ENCODE results near the gene MATN1.

Gene MATN1

DNA sequence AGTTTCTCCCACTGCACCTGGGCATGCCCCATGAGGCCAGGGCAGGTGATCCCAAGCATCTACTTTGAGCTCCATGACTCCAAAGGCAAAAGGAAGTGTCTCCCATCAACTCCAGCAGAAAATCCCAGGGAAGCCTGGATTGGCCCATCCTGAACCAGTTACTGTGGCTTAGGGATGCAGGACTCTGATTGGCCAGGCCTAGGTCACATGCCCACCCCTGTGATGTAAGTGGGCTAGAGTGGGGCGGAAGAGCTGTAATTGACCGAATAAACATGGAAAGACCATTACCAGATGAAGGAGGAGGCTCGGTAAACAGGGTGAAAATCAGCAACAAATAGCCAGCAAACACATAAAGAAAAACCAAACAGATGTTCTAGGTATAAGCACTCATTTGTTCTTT is 45.2 kb downstream of the MATN1 start:
- TF ChIP-seq, protein P1, sequence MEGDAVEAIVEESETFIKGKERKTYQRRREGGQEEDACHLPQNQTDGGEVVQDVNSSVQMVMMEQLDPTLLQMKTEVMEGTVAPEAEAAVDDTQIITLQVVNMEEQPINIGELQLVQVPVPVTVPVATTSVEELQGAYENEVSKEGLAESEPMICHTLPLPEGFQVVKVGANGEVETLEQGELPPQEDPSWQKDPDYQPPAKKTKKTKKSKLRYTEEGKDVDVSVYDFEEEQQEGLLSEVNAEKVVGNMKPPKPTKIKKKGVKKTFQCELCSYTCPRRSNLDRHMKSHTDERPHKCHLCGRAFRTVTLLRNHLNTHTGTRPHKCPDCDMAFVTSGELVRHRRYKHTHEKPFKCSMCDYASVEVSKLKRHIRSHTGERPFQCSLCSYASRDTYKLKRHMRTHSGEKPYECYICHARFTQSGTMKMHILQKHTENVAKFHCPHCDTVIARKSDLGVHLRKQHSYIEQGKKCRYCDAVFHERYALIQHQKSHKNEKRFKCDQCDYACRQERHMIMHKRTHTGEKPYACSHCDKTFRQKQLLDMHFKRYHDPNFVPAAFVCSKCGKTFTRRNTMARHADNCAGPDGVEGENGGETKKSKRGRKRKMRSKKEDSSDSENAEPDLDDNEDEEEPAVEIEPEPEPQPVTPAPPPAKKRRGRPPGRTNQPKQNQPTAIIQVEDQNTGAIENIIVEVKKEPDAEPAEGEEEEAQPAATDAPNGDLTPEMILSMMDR (IDR thresholded peaks at IDR 0.05; ENCODE audit: borderline replicate concordance, insufficient read depth, low read depth, low read length) = no peak
- no peak overlapping the region for H3K4me3 ChIP-seq (ENCODE audit: low read depth, low read length)

DNA sequence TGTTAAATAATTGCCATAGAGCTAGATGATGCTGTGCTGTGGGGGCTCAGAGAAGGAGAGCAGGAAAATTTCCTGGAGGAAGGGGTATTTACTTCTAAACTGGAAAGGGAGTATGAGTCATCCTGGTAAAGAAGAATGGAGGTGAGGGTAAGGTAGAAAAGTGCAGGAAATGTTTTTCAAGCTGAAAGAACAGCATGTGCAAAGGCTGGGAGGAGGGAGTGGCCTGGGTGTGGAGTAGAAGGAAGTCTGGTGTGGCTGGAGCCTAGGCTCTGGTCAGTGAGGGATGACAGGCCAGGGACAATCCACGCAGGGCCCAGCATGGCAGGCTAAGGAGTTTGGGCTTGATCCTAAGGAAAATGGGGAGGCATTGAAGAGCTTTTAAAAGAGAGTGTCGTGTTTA is 45.9 kb downstream of the MATN1 start:
- TF ChIP-seq, protein P1 (IDR thresholded peaks at IDR 0.05; ENCODE audit: borderline replicate concordance, insufficient read depth, low read depth, low read length) = no peak
- H3K4me3 ChIP-seq (ENCODE audit: low read depth, low read length) = no peak overlapping the region

DNA sequence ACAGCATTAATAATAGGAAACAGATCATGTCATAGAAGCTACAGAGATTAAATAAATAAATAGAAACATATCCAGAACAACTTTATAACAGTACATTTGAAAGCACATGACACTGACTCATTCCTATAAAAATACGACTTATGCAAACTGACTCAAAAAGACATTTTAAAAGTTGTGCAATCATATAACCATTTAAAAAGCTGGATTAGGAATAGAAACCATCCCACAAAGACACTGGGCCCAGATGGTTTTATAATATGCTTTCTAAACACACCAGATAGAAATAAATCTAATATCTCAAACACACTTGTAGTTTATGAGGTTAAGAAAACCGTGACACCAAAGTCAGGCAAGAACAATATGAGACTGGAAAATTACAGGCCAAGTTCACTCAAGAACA is 47.6 kb downstream of the MATN1 start:
- TF ChIP-seq, protein P1 (IDR thresholded peaks at IDR 0.05; ENCODE audit: borderline replicate concordance, insufficient read depth, low read depth, low read length) = no peak
- no peak overlapping the region for H3K4me3 ChIP-seq (ENCODE audit: low read depth, low read length)

DNA sequence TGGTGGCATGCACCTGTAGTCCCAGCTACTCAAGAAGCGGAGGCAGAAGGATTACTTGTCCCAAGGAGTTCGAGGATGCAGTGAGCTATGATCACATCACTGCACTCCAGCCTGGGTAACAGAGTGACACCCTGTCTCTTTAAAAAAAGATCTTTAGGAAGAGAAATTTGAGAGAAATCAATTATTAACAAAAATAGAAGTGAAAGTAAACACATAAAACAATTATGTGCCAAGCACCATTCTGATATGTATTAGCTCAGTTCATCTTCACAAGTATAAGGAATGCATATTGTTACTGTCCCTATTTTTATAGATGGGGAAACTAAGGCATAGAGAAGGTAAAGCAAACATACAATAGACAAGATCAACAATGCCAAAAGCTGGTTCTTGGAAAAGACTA is 48.1 kb downstream of the MATN1 start:
- TF ChIP-seq, protein P1 (IDR thresholded peaks at IDR 0.05; ENCODE audit: borderline replicate concordance, insufficient read depth, low read depth, low read length) = no peak
- H3K4me3 ChIP-seq (ENCODE audit: low read depth, low read length) = no peak overlapping the region

DNA sequence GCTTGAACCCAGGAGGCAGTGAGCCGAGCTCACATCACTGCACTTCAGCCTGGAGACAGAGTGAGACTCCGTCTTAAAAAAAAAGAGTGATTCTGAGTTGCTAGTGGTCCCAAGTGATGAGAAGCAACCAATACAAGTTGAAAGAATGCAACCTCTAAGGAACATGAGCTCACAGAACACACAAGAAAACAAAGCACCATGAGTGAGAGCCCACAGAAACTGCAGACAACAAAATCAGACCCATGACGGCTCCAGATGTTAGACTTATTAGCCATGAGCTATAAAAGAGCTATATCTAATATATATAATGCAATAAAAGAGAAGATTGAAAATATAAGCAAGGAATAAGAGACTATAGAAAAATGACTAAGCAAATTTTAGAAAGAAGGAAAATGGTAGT is 50.0 kb downstream of the MATN1 start:
- TF ChIP-seq, protein P1 (IDR thresholded peaks at IDR 0.05; ENCODE audit: borderline replicate concordance, insufficient read depth, low read depth, low read length) = no peak
- H3K4me3 ChIP-seq (ENCODE audit: low read depth, low read length) = no peak overlapping the region

DNA sequence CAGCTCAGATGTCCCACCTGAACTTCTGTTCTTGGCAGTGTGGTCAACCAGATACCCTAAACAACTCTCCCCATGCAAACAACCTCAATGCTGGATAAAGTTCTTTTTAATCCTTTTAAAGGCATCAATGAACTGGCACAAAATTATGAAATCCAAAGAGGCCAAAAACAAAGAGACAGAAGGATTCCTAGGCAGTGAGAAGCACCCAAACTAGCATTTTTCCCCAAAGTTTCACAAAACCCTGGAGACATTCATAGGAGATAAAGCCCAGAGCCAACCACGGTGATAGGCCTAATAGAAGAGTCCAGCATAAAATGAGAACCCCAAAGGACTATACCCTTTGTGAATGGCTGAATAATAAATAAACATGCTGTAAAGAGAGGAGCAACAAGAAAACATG is 50.7 kb downstream of the MATN1 start:
- H3K4me3 ChIP-seq (ENCODE audit: low read depth, low read length) = no peak overlapping the region
- TF ChIP-seq, protein P1 (IDR thresholded peaks at IDR 0.05; ENCODE audit: borderline replicate concordance, insufficient read depth, low read depth, low read length) = no peak

DNA sequence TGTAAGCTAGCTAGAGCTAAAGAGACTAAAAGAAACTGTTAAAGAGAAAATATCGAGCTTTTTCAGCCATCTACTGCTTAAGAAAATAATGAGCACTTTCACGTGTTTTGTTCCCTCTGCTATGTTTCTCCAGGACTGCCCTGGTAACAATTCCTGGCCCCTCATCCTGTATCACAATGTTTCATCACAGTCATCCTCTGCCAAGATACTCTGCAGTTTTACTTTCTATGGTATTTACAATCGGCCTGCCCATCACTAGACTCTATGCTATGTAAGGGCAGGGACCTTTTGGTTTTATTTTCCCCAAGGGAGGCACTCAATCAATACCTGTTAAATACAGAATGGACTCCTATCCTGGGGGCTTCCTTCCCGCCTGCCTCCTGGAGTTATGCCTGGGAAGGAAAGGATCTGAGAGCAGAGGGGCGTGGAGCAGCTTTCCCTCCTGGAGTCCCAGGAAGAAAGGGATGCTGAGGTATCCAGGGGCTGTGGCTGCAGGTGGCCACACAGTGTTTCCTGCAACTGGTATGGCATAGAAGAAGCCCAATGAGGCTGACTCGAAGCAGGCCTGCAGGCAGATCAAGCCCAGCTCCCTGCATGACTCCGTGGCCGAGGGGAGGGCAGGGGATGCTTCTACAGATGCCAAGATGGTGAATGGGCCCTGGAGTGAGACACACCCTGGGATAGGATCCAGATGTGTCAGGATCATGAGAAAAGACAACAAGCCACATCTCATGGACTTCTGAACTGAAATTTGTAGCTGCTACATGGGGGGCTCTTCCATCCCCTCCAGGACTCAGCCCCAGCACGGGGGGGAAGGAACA is 52.9 kb downstream of the MATN1 start:
- no peak overlapping the region for H3K4me3 ChIP-seq (ENCODE audit: low read depth, low read length)
- TF ChIP-seq, protein P1 (IDR thresholded peaks at IDR 0.05; ENCODE audit: borderline replicate concordance, insufficient read depth, low read depth, low read length) = no peak

Data from GM12875 (cell line).